NCI-H2171 treated with DMSO at 0.1 percent for 48 hours (cell line): Measurements from ENCODE around the gene HTRA3.

Experiments
- DNase-seq: peaks from one replicate; lab custom pipeline; 2025; lab: John Stamatoyannopoulos, UW

Gene HTRA3

GRCh38 chr4:8355864-8356565 lies 86.5 kb downstream of the HTRA3 start:
- no peak for DNase-seq
